H9 (cell line): ENCODE results near the gene OR6N1. TPM values are rescaled to one million over a fixed set of nuclear protein-coding genes. Genes with fewer than 3 reads are reported as not detected.

Source experiments
- DNase-seq: peaks from one replicate; pipeline ENCODE4 v3.0.0-alpha.2; 2017
- H2AFZ ChIP-seq: one replicate; pipeline ENCODE4 v1.6.1; 2013; ENCODE audit warnings: mild to moderate bottlenecking, low read length, control low read depth, moderate library complexity
- H2AK5ac ChIP-seq: 2 replicates; pipeline ENCODE4 v1.6.1; 2013; ENCODE audit warnings: low read length, control low read depth, mixed read lengths; ENCODE audit not compliant: insufficient read length
- H2BK120ac ChIP-seq: one replicate; pipeline ENCODE4 v1.6.1; 2013; ENCODE audit warnings: low read depth, mild to moderate bottlenecking, low read length, control low read depth, inconsistent platforms; ENCODE audit not compliant: poor library complexity, severe bottlenecking
- H2BK12ac ChIP-seq: 2 replicates; pipeline ENCODE4 v1.6.1; 2013; ENCODE audit warnings: low read length, control low read depth, mixed read lengths, low read depth; ENCODE audit not compliant: insufficient read length
- H2BK15ac ChIP-seq: 2 replicates; pipeline ENCODE4 v1.6.1; 2013; ENCODE audit warnings: low read depth, low read length, control low read depth
- H2BK20ac ChIP-seq: one replicate; pipeline ENCODE4 v1.6.1; 2013; ENCODE audit warnings: low read depth, mild to moderate bottlenecking, low read length, control low read depth, inconsistent platforms; ENCODE audit not compliant: poor library complexity, severe bottlenecking
- H2BK5ac ChIP-seq: 2 replicates; pipeline ENCODE4 v1.6.1; 2013; ENCODE audit warnings: low read length, control low read depth, mixed read lengths; ENCODE audit not compliant: insufficient read length
- H3K14ac ChIP-seq: 2 replicates; pipeline ENCODE4 v1.6.1; 2013; ENCODE audit warnings: low read length, control low read depth; ENCODE audit not compliant: insufficient read depth
- H3K18ac ChIP-seq: 2 replicates; pipeline ENCODE4 v1.6.1; 2013; ENCODE audit warnings: low read depth, mild to moderate bottlenecking, mixed read lengths, low read length, control low read depth; ENCODE audit not compliant: insufficient read length
- H3K23ac ChIP-seq: 2 replicates; pipeline ENCODE4 v1.6.1; 2013; ENCODE audit warnings: low read length, control low read depth, mixed read lengths, low read depth; ENCODE audit not compliant: insufficient read length
- H3K23me2 ChIP-seq: 2 replicates; pipeline ENCODE4 v1.6.1; 2013; ENCODE audit warnings: low read depth, mild to moderate bottlenecking, mixed read lengths, low read length, control low read depth; ENCODE audit not compliant: insufficient read length, poor library complexity, severe bottlenecking
- H3K27ac ChIP-seq: 2 replicates; pipeline ENCODE4 v1.5.1; 2013; ENCODE audit warnings: low read length, control low read depth, mixed read lengths, low read depth; ENCODE audit not compliant: insufficient read length
- H3K27me3 ChIP-seq: 2 replicates; pipeline ENCODE4 v1.6.1; 2013; ENCODE audit warnings: low read length, control low read depth, inconsistent platforms; ENCODE audit not compliant: insufficient read depth
- H3K4ac ChIP-seq: 2 replicates; pipeline ENCODE4 v1.6.1; 2013; ENCODE audit warnings: low read depth, mild to moderate bottlenecking, control low read depth, inconsistent platforms, low read length, moderate library complexity
- H3K4me1 ChIP-seq: 2 replicates; pipeline ENCODE4 v1.6.1; 2013; ENCODE audit warnings: low read length, control low read depth, inconsistent platforms; ENCODE audit not compliant: insufficient read depth
- H3K4me2 ChIP-seq: 2 replicates; pipeline ENCODE4 v1.6.1; 2013; ENCODE audit warnings: low read length, control low read depth, mixed read lengths; ENCODE audit not compliant: insufficient read length, insufficient read depth
- H3K56ac ChIP-seq: 2 replicates; pipeline ENCODE4 v1.6.1; 2013; ENCODE audit warnings: low read depth, mild to moderate bottlenecking, mixed read lengths, low read length, control low read depth; ENCODE audit not compliant: insufficient read length
- H3K79me1 ChIP-seq: 2 replicates; pipeline ENCODE4 v1.6.1; 2013; ENCODE audit warnings: low read depth, mild to moderate bottlenecking, moderate library complexity, low read length, control low read depth, inconsistent platforms; ENCODE audit not compliant: insufficient read depth, poor library complexity, severe bottlenecking
- H3K79me2 ChIP-seq: 2 replicates; pipeline ENCODE4 v1.6.1; 2013; ENCODE audit warnings: low read length, control low read depth, inconsistent platforms; ENCODE audit not compliant: insufficient read depth
- H3K9ac ChIP-seq: 2 replicates; pipeline ENCODE4 v1.6.1; 2013; ENCODE audit warnings: low read length, control low read depth, mixed read lengths; ENCODE audit not compliant: insufficient read length; ENCODE audit errors: extremely low read depth
- H3K9me3 ChIP-seq: one replicate; pipeline ENCODE4 v1.6.1; 2013; ENCODE audit warnings: low read depth, low read length, inconsistent platforms; ENCODE audit not compliant: control insufficient read depth
- H3T11ph ChIP-seq: one replicate; pipeline ENCODE4 v1.6.1; 2013; ENCODE audit warnings: mild to moderate bottlenecking, low read length, control low read depth, inconsistent platforms
- H4K20me1 ChIP-seq: one replicate; pipeline ENCODE4 v1.6.1; 2013; ENCODE audit not compliant: control insufficient read depth, insufficient read length, insufficient read depth
- H4K5ac ChIP-seq: 2 replicates; pipeline ENCODE4 v1.6.1; 2013; ENCODE audit warnings: low read depth, mild to moderate bottlenecking, mixed read lengths, low read length, control low read depth; ENCODE audit not compliant: insufficient read length
- H4K8ac ChIP-seq: replicated peaks from 2 replicates; pipeline ENCODE4 v1.6.1; 2013; ENCODE audit warnings: low read length, control low read depth, mixed read lengths, low read depth; ENCODE audit not compliant: insufficient read length
- H4K91ac ChIP-seq: 2 replicates; pipeline ENCODE4 v1.6.1; 2013; ENCODE audit warnings: low read depth, mild to moderate bottlenecking, moderate library complexity, mixed read lengths, low read length, control low read depth; ENCODE audit not compliant: insufficient read length
- H3K27ac Mint-ChIP-seq, 3 experiments: 2 replicates in 2 of 3; 3 replicates in 1 of 3; pipeline ENCODE4 v1.8.0; 2020 to 2021; ENCODE audit warnings: mixed read lengths in 3 of 3, mild to moderate bottlenecking in 1 of 3, moderate library complexity in 1 of 3
- H3K27me3 Mint-ChIP-seq: 2 replicates; pipeline ENCODE4 v1.8.0; 2021; ENCODE audit warnings: low read depth, mild to moderate bottlenecking, moderate library complexity, mixed read lengths
- H3K36me3 Mint-ChIP-seq, 3 experiments: 2 replicates in 2 of 3; 3 replicates in 1 of 3; pipeline ENCODE4 v1.8.0; 2020 to 2021; ENCODE audit warnings: low read depth in 3 of 3, mixed read lengths in 3 of 3; ENCODE audit not compliant: insufficient read depth in 1 of 3
- H3K4me1 Mint-ChIP-seq, 2 experiments: 2 replicates each; pipeline ENCODE4 v1.8.0; 2020; ENCODE audit warnings: mixed read lengths in 2 of 2
- H3K4me3 Mint-ChIP-seq, 2 experiments: 2 replicates in 1 of 2; 3 replicates in 1 of 2; pipeline ENCODE4 v1.8.0; 2020 to 2021; ENCODE audit warnings: mild to moderate bottlenecking in 2 of 2, mixed read lengths in 2 of 2, moderate library complexity in 1 of 2
- H3K9me3 Mint-ChIP-seq, 2 experiments: 2 replicates in 1 of 2; 3 replicates in 1 of 2; pipeline ENCODE4 v1.8.0; 2020; ENCODE audit warnings: mild to moderate bottlenecking in 2 of 2, mixed read lengths in 2 of 2, moderate library complexity in 1 of 2
- CTCF ChIP-seq: fragments of 200-600 bp; sonication (generic); conservative IDR thresholded peaks from 3 replicates; pipeline ENCODE4 v1.8.0; 2021; ENCODE audit warnings: antibody characterized with exemption, mild to moderate bottlenecking
- WGBS: extraction: QIAGEN DNeasy Blood & Tissue Kit; methylation state at CpG from one replicate; pipeline ENCODE4 v1.1.7; 2013; ENCODE audit warnings: missing lambda C conversion rate, low lambda C conversion rate, mixed read lengths; ENCODE audit not compliant: insufficient read length; ENCODE audit errors: extremely low coverage; 5-methylcytosine and 5-hydroxymethylcytosine counted together
- total RNA-seq: library from RNA; stranded (reverse); gene quantifications from 2 replicates; pipeline ENCODE4 v1.2.1, GENCODE V29; 2021

OR6N1 gene
- total RNA-seq, 1 experiment from 2014 or later, result not detected

- no peak overlapping the region for H2BK20ac ChIP-seq
- H3K4me2 ChIP-seq, result no peak overlapping the region
These were observed 35.0 kb upstream of the OR6N1 start for GRCh38 chr1:158806916-158807536.

More at GRCh38 chr1:158806916-158807536, 35.0 kb upstream of the OR6N1 start:
- Histone ChIP-seq H3K4ac (no peak overlapping the region), H2AFZ (no peak overlapping the region), H3K18ac (no peak overlapping the region), H4K20me1 (no peaks in the 10 kb centered on the region), H3K79me2 (no peaks in the 10 kb centered on the region), H3K23ac (no peak overlapping the region), H2BK15ac (no peak overlapping the region), H3K4me1 (no peaks in the 10 kb centered on the region), H2BK12ac (no peak overlapping the region), H2BK120ac (no peak overlapping the region), H4K91ac (no peak overlapping the region), H3K9me3 (no peaks in the 10 kb centered on the region), H3K56ac (no peak overlapping the region), H4K5ac (no peak overlapping the region), H3K9ac (no peak overlapping the region), H2AK5ac (no peak overlapping the region), H2BK5ac (no peak overlapping the region), H3K27me3 (no peaks in the 10 kb centered on the region), H3K23me2 (no peaks in the 10 kb centered on the region), H3K14ac (no peak overlapping the region), H3K79me1 (no peaks in the 10 kb centered on the region), H3T11ph (no peak overlapping the region), H3K27ac (no peak overlapping the region), H4K8ac (no peak overlapping the region)
- WGBS, result no CpG with 5 or more reads among the region's 6 CpGs
- Mint-ChIP-seq H3K36me3 (no peaks in the 10 kb centered on the region), H3K4me1 (no peaks in the 10 kb centered on the region), H3K9me3 (no peaks in the 10 kb centered on the region), H3K27me3 (peaks cover 2% of the 10 kb centered on the region; the same call in 1 of the 2 replicates), H3K27ac (no peak overlapping the region), H3K4me3 (no peak overlapping the region)
- no peak for DNase-seq
- no peak for TF ChIP-seq CTCF
